ENCODE measurements around the gene EHBP1.
A peak's percentile ranks its signal among the peaks of the same experiment; 100 is the strongest.

The EHBP1 gene

GRCh38 chr2:62824388-62824787 lies 118.9 kb downstream of the EHBP1 start:
- no peak for TF ChIP-seq CTCF (IDR thresholded peaks at IDR 0.05; ENCODE audit: borderline replicate concordance, control extremely low read depth, extremely low read depth, insufficient read depth, missing control alignments)
- no peak for DNase-seq (ENCODE audit: low spot score)
- in situ Hi-C loops (cut with MboI; ENCODE audit: low sequenced_read_pairs, unreplicated experiment) = no loop called here

GRCh38 chr2:62826141-62826540 lies 120.6 kb downstream of the EHBP1 start:
- DNase-seq (ENCODE audit: low spot score) = no peak
- in situ Hi-C loops (cut with MboI; ENCODE audit: low sequenced_read_pairs, unreplicated experiment) = no loop called here
- no peak for TF ChIP-seq CTCF (IDR thresholded peaks at IDR 0.05; ENCODE audit: borderline replicate concordance, control extremely low read depth, extremely low read depth, insufficient read depth, missing control alignments)

- in situ Hi-C loops (cut with MboI; ENCODE audit: low sequenced_read_pairs, unreplicated experiment) = no loop called here
- no peak for DNase-seq (ENCODE audit: low spot score)
- TF ChIP-seq CTCF (IDR thresholded peaks at IDR 0.05; ENCODE audit: borderline replicate concordance, control extremely low read depth, extremely low read depth, insufficient read depth, missing control alignments) = no peak
These were observed 121.6 kb downstream of the EHBP1 start for GRCh38 chr2:62826953-62827675.

- in situ Hi-C loops (cut with MboI; ENCODE audit: low sequenced_read_pairs, unreplicated experiment) = no loop called here
- TF ChIP-seq CTCF (IDR thresholded peaks at IDR 0.05; ENCODE audit: borderline replicate concordance, control extremely low read depth, extremely low read depth, insufficient read depth, missing control alignments) = no peak
- DNase-seq (ENCODE audit: low spot score) = peak; percentile 36
These were observed 126.2 kb downstream of the EHBP1 start for GRCh38 chr2:62831729-62832128.

GRCh38 chr2:62844311-62845090 lies 139.0 kb downstream of the EHBP1 start:
- TF ChIP-seq CTCF (IDR thresholded peaks at IDR 0.05; ENCODE audit: borderline replicate concordance, control extremely low read depth, extremely low read depth, insufficient read depth, missing control alignments) = no peak
- in situ Hi-C loops (cut with MboI; ENCODE audit: low sequenced_read_pairs, unreplicated experiment) = no loop called here
- no peak for DNase-seq (ENCODE audit: low spot score)

GRCh38 chr2:62845256-62845655 lies 139.7 kb downstream of the EHBP1 start:
- in situ Hi-C loops (cut with MboI; ENCODE audit: low sequenced_read_pairs, unreplicated experiment) = no loop called here
- no peak for TF ChIP-seq CTCF (IDR thresholded peaks at IDR 0.05; ENCODE audit: borderline replicate concordance, control extremely low read depth, extremely low read depth, insufficient read depth, missing control alignments)
- no peak for DNase-seq (ENCODE audit: low spot score)

Data from GM13976 (cell line).